Panc1 (cell line): ENCODE measurements around the gene FRMPD4.

Experiments used
- POLR2AphosphoS5 ChIP-seq: IDR thresholded peaks from 2 replicates; pipeline ENCODE4 v1.6.1; 2012; ENCODE audit warnings: mild to moderate bottlenecking, low read depth, low read length, moderate library complexity
- SIN3A ChIP-seq: IDR thresholded peaks from 2 replicates; pipeline ENCODE4 v1.6.1; 2012; ENCODE audit warnings: low read depth, mild to moderate bottlenecking, low read length, moderate library complexity, borderline replicate concordance; ENCODE audit not compliant: insufficient read depth
- TCF7L2 ChIP-seq: IDR thresholded peaks from 2 replicates; pipeline ENCODE4 v1.6.1; 2011; ENCODE audit warnings: mild to moderate bottlenecking, low read depth, low read length, inconsistent platforms
- TF ChIP-seq, protein P1 (sequence below): fragments of 450-650 bp; IDR thresholded peaks from 2 replicates; pipeline ENCODE4 v1.5.1; 2017; ENCODE audit warnings: mild to moderate bottlenecking
- TF ChIP-seq, protein P2 (sequence below), 2 experiments: IDR thresholded peaks; 2 replicates each; pipeline ENCODE4 v1.6.1; 2011 to 2012; ENCODE audit warnings: low read depth in 2 of 2, control low read depth in 1 of 2, low read length in 1 of 2, mild to moderate bottlenecking in 1 of 2, moderate library complexity in 1 of 2; ENCODE audit not compliant: insufficient read depth in 1 of 2

DNA sequence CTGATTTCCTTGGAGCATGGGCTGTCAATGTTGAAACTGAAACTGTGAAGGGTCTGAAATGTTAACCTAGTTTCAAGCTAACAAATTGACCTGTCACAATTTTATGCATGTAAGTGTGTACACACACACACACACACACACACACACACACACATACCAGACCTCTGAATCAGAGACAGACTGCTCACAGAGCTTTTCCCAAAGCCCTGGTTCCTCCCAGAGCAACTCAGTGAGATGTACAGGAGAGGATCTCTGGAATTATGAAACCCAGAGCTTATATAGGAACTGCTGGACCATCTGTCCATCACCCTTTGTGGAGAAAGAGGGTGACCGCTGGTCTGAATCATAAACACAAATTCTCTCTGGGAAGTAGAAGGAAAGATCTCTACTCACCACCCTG is 424.8 kb downstream of the FRMPD4 start:
- TF ChIP-seq, protein P1, sequence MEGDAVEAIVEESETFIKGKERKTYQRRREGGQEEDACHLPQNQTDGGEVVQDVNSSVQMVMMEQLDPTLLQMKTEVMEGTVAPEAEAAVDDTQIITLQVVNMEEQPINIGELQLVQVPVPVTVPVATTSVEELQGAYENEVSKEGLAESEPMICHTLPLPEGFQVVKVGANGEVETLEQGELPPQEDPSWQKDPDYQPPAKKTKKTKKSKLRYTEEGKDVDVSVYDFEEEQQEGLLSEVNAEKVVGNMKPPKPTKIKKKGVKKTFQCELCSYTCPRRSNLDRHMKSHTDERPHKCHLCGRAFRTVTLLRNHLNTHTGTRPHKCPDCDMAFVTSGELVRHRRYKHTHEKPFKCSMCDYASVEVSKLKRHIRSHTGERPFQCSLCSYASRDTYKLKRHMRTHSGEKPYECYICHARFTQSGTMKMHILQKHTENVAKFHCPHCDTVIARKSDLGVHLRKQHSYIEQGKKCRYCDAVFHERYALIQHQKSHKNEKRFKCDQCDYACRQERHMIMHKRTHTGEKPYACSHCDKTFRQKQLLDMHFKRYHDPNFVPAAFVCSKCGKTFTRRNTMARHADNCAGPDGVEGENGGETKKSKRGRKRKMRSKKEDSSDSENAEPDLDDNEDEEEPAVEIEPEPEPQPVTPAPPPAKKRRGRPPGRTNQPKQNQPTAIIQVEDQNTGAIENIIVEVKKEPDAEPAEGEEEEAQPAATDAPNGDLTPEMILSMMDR = no peak
- TF ChIP-seq POLR2AphosphoS5 (no peak), TCF7L2 (no peak), SIN3A (no peak)
- TF ChIP-seq, protein P2, sequence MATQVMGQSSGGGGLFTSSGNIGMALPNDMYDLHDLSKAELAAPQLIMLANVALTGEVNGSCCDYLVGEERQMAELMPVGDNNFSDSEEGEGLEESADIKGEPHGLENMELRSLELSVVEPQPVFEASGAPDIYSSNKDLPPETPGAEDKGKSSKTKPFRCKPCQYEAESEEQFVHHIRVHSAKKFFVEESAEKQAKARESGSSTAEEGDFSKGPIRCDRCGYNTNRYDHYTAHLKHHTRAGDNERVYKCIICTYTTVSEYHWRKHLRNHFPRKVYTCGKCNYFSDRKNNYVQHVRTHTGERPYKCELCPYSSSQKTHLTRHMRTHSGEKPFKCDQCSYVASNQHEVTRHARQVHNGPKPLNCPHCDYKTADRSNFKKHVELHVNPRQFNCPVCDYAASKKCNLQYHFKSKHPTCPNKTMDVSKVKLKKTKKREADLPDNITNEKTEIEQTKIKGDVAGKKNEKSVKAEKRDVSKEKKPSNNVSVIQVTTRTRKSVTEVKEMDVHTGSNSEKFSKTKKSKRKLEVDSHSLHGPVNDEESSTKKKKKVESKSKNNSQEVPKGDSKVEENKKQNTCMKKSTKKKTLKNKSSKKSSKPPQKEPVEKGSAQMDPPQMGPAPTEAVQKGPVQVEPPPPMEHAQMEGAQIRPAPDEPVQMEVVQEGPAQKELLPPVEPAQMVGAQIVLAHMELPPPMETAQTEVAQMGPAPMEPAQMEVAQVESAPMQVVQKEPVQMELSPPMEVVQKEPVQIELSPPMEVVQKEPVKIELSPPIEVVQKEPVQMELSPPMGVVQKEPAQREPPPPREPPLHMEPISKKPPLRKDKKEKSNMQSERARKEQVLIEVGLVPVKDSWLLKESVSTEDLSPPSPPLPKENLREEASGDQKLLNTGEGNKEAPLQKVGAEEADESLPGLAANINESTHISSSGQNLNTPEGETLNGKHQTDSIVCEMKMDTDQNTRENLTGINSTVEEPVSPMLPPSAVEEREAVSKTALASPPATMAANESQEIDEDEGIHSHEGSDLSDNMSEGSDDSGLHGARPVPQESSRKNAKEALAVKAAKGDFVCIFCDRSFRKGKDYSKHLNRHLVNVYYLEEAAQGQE (IDR thresholded peaks at IDR 0.05; ENCODE audit: insufficient read depth in 1 of 2, low read depth in 2 of 2, low read length in 1 of 2) = no peak
